ENCODE measurements around the gene HOXA7. TPM values are rescaled to one million over a fixed set of nuclear protein-coding genes. Genes with fewer than 3 reads are reported as not detected.

The HOXA7 gene
- total and polyA plus RNA-seq, 11 donors, result 0.29 TPM; not detected in 10

DNA sequence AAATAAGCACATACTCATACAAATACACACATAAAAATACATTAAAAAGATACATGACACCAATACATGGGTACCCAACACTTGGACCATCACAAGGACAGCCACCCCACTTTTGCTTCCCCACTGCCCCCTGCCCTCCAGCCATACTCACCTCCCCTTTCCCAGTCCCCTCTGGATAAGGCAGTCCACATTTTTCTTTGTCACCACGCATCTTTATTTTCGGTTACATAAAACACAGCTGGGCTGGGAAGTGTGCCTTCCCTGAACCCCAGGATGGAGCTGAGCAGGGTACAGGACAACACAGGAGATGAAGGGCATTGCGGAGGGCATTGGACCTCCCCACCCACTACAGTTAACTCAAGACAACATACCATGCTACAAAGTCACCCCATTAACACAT, 2.9 kb downstream of the HOXA7 start:
- ATAC-seq (no peak), DNase-seq (no peak)
- no peaks in the 10 kb centered on the region for H3K36me3 ChIP-seq
- no peak overlapping the region for H3K4me3 ChIP-seq
- peaks cover 3 to 55% (median 21%) of the 10 kb centered on the region in 12 donors for H3K4me1 ChIP-seq
- H3K27me3 ChIP-seq, result peaks cover 88 to 100% (median 99%) of the 10 kb centered on the region in 9 donors
- intact Hi-C loops (cut with DNase I), result loop anchor here in 5 of 10 donors (10.0 kb wide), 3 partner anchors 1069 to 1289 kb away; no protein-coding TSS in a partner anchor
- no peak for TF ChIP-seq POLR2A (IDR thresholded peaks at IDR 0.05)
- TF ChIP-seq, protein P1, sequence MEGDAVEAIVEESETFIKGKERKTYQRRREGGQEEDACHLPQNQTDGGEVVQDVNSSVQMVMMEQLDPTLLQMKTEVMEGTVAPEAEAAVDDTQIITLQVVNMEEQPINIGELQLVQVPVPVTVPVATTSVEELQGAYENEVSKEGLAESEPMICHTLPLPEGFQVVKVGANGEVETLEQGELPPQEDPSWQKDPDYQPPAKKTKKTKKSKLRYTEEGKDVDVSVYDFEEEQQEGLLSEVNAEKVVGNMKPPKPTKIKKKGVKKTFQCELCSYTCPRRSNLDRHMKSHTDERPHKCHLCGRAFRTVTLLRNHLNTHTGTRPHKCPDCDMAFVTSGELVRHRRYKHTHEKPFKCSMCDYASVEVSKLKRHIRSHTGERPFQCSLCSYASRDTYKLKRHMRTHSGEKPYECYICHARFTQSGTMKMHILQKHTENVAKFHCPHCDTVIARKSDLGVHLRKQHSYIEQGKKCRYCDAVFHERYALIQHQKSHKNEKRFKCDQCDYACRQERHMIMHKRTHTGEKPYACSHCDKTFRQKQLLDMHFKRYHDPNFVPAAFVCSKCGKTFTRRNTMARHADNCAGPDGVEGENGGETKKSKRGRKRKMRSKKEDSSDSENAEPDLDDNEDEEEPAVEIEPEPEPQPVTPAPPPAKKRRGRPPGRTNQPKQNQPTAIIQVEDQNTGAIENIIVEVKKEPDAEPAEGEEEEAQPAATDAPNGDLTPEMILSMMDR (IDR thresholded peaks at IDR 0.05), result no peak
- no peaks in the 10 kb centered on the region for H3K9me3 ChIP-seq
- WGBS, 4 donors, result 22 to 31% (median 27%) methylated on average over 3 of the region's 3 CpGs
- no peak overlapping the region for H3K27ac ChIP-seq

DNA sequence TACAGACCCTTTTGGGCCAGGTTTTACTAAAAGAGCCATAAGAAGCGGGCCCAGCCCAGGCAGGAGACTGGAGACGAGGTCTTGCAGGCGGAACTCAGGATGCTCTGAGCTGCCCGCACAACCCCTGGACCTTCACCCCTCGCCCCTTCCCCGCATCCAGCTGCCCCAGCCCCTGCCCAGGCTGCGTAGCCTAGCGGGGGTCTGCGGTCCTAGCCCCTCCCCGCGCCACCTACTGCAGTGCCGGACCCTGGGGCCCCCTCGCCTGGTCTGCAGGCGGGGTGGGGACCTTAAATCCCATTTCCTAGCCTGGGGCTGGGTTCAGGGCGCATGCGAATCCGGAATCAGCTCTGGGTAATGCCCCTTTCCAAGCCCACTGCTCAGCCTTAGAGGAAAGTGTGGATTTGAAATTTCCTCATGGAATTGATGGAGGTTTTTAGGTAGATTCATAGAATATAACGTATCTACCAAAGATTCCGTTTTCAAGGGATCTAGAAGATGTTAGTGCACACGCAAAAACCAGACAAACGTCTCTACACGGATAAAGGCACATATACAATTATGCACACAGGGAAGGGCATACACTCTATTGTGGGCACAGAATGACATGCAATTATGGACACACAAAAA, 3.5 kb downstream of the HOXA7 start:
- H3K27me3 ChIP-seq, result peaks cover 87 to 100% (median 99%) of the 10 kb centered on the region in 9 donors
- intact Hi-C loops (cut with DNase I), result loop anchor here in 5 of 10 donors (10.0 kb wide), 3 partner anchors 1068 to 1288 kb away; no protein-coding TSS in a partner anchor
- H3K4me3 ChIP-seq, result peak overlapping the region in 1 of 12 donors; percentile 9
- TF ChIP-seq POLR2A (IDR thresholded peaks at IDR 0.05), result no peak
- TF ChIP-seq, protein P1 (IDR thresholded peaks at IDR 0.05), result no peak
- no peak for ATAC-seq
- peak in 2 of 5 donors; percentile 10 to 48 for DNase-seq
- no peaks in the 10 kb centered on the region for H3K9me3 ChIP-seq
- peak overlapping the region in 1 of 12 donors; percentile 92 for H3K27ac ChIP-seq
- WGBS, 4 donors, result 10 to 20% (median 11%) methylated on average over 12 to 22 of the region's 22 CpGs
- no peaks in the 10 kb centered on the region for H3K36me3 ChIP-seq
- H3K4me1 ChIP-seq, result peaks cover 3 to 59% (median 23%) of the 10 kb centered on the region in 12 donors

GRCh38 chr7:27151931-27152815, 4.3 kb downstream of the HOXA7 start, which contains the start of gene HOXA3:
HOXA3 (minus strand) TSS chr7:27152583; CDS start chr7:27110640, 41,943 bp downstream.
- Histone ChIP-seq H3K36me3 (no peaks in the 10 kb centered on the region), H3K9me3 (no peaks in the 10 kb centered on the region), H3K4me1 (peaks cover 3 to 67% (median 27%) of the 10 kb centered on the region in 12 donors), H3K27me3 (peaks cover 91 to 100% (median 99%) of the 10 kb centered on the region in 9 donors), H3K27ac (peak within 1 kb of the TSS in 1 of 12 donors; percentile 92), H3K4me3 (peak within 1 kb of the TSS in 5 of 12 donors; percentile 2 to 38 (median 28))
- DNase-seq (peak in 3 of 5 donors; percentile 5 to 33 (median 19)), ATAC-seq (no peak)
- intact Hi-C loops (cut with DNase I), result loop anchor here in 5 of 10 donors (10.0 kb wide), 3 partner anchors 1067 to 1287 kb away; no protein-coding TSS in a partner anchor
- WGBS, 4 donors, result 4 to 7% (median 5%) methylated on average over 34 to 53 of the region's 53 CpGs
- no peak for TF ChIP-seq POLR2A (IDR thresholded peaks at IDR 0.05)

DNA sequence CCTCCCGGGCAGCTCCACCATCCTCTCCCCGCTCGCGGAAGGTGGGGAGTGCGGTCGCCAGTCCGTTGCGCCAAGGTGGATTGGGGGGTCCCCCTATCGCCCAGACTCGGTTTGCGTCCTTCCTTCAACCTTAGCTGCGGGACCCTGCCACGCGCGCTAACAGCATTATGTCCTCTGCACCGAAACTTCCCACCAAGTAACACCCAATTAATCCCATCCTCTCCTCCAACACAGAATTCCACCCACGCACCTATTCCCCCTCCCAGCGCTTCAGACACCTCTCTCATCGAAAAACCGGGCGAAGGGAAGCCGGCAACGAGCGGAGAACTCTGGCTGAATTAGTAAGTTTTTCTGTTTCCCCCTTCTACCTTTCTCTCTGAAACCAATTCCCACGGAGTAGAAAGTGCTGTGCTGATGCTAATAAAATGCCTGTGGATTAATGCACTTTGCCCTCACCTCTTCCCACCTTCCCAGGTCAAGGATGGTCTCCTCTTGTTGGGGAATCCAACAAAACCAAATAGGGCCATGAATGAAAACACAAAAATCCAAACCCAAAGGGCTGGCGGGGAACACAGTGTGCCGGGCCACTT, 5.0 kb downstream of the HOXA7 start:
- ATAC-seq (no peak), DNase-seq (peak in 3 of 5 donors; percentile 4 to 54 (median 15))
- intact Hi-C loops (cut with DNase I), result loop anchor here in 5 of 10 donors (10.0 kb wide), 3 partner anchors 1067 to 1287 kb away; no protein-coding TSS in a partner anchor
- Histone ChIP-seq H3K27me3 (peaks cover 91 to 100% (median 99%) of the 10 kb centered on the region in 9 donors), H3K4me1 (peaks cover 3 to 66% (median 27%) of the 10 kb centered on the region in 12 donors), H3K9me3 (no peaks in the 10 kb centered on the region), H3K4me3 (peak overlapping the region in 11 of 12 donors; percentile 1 to 39 (median 33)), H3K27ac (peak overlapping the region in 1 of 12 donors; percentile 92), H3K36me3 (no peaks in the 10 kb centered on the region)
- 3 to 6% (median 5%) methylated on average over 25 to 27 of the region's 27 CpGs for WGBS, 4 donors
- no peak for TF ChIP-seq POLR2A (IDR thresholded peaks at IDR 0.05)
- TF ChIP-seq, protein P1 (IDR thresholded peaks at IDR 0.05), result no peak

Data from heart left ventricle (tissue), 16 donors.